Hematopoietic multipotent progenitor cell treated with erythropoietin and hydrocortisone succinate and interleukin-3 and kit ligand, for 15 days (in vitro differentiated cells): Measurements from ENCODE around the gene FOXP4.
A peak's percentile ranks its signal among the peaks of the same experiment; 100 is the strongest.

ENCODE experiments used
- DNase-seq: peaks from one replicate; pipeline ENCODE4 v3.0.0-alpha.2; 2015; ENCODE audit warnings: low spot score

Gene FOXP4

GRCh38 chr6:41545703-41546474 is at the start of gene FOXP4:
TSS of gene FOXP4 (plus strand) at chr6:41546381. CDS start at chr6:41565761, 19,380 bp downstream.
- DNase-seq, result peak; percentile 74

GRCh38 chr6:41497573-41497972 is 48.6 kb upstream of the FOXP4 start:
- DNase-seq, result no peak

- no peak for DNase-seq
Measured at GRCh38 chr6:41497994-41498393, 48.2 kb upstream of the FOXP4 start.

- no peak for DNase-seq
Measured at GRCh38 chr6:41498968-41499599, 47.1 kb upstream of the FOXP4 start.

GRCh38 chr6:41500561-41500960 is 45.6 kb upstream of the FOXP4 start:
- DNase-seq, result no peak

- no peak for DNase-seq
Measured at GRCh38 chr6:41502566-41502916, 43.6 kb upstream of the FOXP4 start.

- DNase-seq, result no peak
Measured at GRCh38 chr6:41502917-41503671, 43.1 kb upstream of the FOXP4 start.

GRCh38 chr6:41503827-41504465 is 42.2 kb upstream of the FOXP4 start:
- no peak for DNase-seq

- DNase-seq, result no peak
Measured at GRCh38 chr6:41504466-41505121, 41.6 kb upstream of the FOXP4 start.

- no peak for DNase-seq
Measured at GRCh38 chr6:41505122-41506049, 40.8 kb upstream of the FOXP4 start.

- DNase-seq, result no peak
Measured at GRCh38 chr6:41508479-41508878, 37.7 kb upstream of the FOXP4 start.

GRCh38 chr6:41509580-41509979 is 36.6 kb upstream of the FOXP4 start:
- no peak for DNase-seq

- DNase-seq, result no peak
Measured at GRCh38 chr6:41511443-41512060, 34.6 kb upstream of the FOXP4 start.

- DNase-seq, result no peak
Measured at GRCh38 chr6:41512146-41512701, 34.0 kb upstream of the FOXP4 start.

- no peak for DNase-seq
Measured at GRCh38 chr6:41515995-41516394, 30.2 kb upstream of the FOXP4 start.

- no peak for DNase-seq
Measured at GRCh38 chr6:41518118-41518517, 28.1 kb upstream of the FOXP4 start.

GRCh38 chr6:41519305-41519744 is 26.9 kb upstream of the FOXP4 start:
- no peak for DNase-seq

GRCh38 chr6:41519745-41520699 is 26.2 kb upstream of the FOXP4 start:
- DNase-seq, result no peak
